HCT116 (cell line): Measurements from ENCODE around the gene TRPV4. TPM values are rescaled to one million over a fixed set of nuclear protein-coding genes. Genes with fewer than 3 reads are reported as not detected.

Experiments used
- ATAC-seq: fragments of 200-7000 bp; cut with Tn5 transposase; 2 replicates; pipeline ENCODE4 v1.9.1; 2020; ENCODE audit warnings: mild to moderate bottlenecking, moderate library complexity
- BruUV-seq: library from RNA; stranded (reverse); fragments of 400-500 nt; replicated peaks from 2 replicates; lab custom pipeline; 2021; lab: Mats Ljungman, UMichigan
- CTCF ChIA-PET: fragments of 300-600 bp; sonication (Branson Sonifier 250); formaldehyde crosslinking; loops from one replicate; lab custom pipeline; 2021; ENCODE audit warnings: antibody characterized with exemption; lab: Charles Lee
- POLR2A ChIA-PET: fragments of 300-600, 350-600 bp; sonication (Branson Sonifier 250); formaldehyde crosslinking; loops from one replicate; lab custom pipeline; 2021; ENCODE audit warnings: antibody characterized with exemption; lab: Charles Lee
- RAD21 ChIA-PET, 2 experiments: fragments of 300-600 bp; sonication (Branson Sonifier 250); formaldehyde crosslinking; loops; one replicate each; lab custom pipeline; 2023; ENCODE audit warnings: low total read pairs in 2 of 2; ENCODE audit not compliant: uncharacterized antibody in 2 of 2, unreplicated experiment in 2 of 2, low non-redundant PET in 1 of 2; lab: Charles Lee
- DNase-seq: peaks from one replicate; pipeline ENCODE4 v3.0.0-alpha.2; 2010; ENCODE audit warnings: low read depth, low spot score
- H2AFZ ChIP-seq: fragments of 200-600 bp; shearing (Covaris generic), sonication (generic); 2 replicates; pipeline ENCODE4 v1.6.1; 2017; ENCODE audit warnings: low read depth, mixed run types, mixed read lengths, antibody characterized with exemption, low read length; ENCODE audit not compliant: poor library complexity, severe bottlenecking
- H3K27ac ChIP-seq: 2 replicates; pipeline ENCODE4 v1.5.1; 2012; ENCODE audit warnings: low read depth, low read length
- H3K27me3 ChIP-seq: fragments of 200-600 bp; sonication (generic); 2 replicates; pipeline ENCODE4 v1.6.1; 2016; ENCODE audit warnings: mixed run types, low read length, mixed read lengths; ENCODE audit not compliant: insufficient read depth
- H3K36me3 ChIP-seq, 2 experiments: fragments of 200-500 bp in 1 of 2; fragments of 200-600 bp in 1 of 2; sonication (Bioruptor generic) in 1 of 2; sonication (generic) in 1 of 2; 2 replicates each; pipeline versions ENCODE4 v1.5.1 to v1.6.1; 2014 to 2016; ENCODE audit warnings: low read length in 2 of 2, inconsistent platforms in 1 of 2, mixed read lengths in 1 of 2, mixed run types in 1 of 2; ENCODE audit not compliant: insufficient read depth in 2 of 2, control insufficient read depth in 1 of 2
- H3K4me1 ChIP-seq, 2 experiments: fragments of 200-600 bp in 1 of 2; sonication (generic) in 1 of 2; 2 replicates each; pipeline versions ENCODE4 v1.5.1 to v1.6.1; 2012 to 2017; ENCODE audit warnings: low read length in 2 of 2, inconsistent platforms in 1 of 2, mild to moderate bottlenecking in 1 of 2, mixed read lengths in 1 of 2, mixed run types in 1 of 2, moderate library complexity in 1 of 2; ENCODE audit not compliant: insufficient read depth in 2 of 2, control insufficient read depth in 1 of 2
- H3K4me2 ChIP-seq: fragments of 200-600 bp; sonication (generic); 2 replicates; pipeline ENCODE4 v1.6.1; 2017; ENCODE audit warnings: mixed run types, low read length, mixed read lengths
- H3K4me3 ChIP-seq, 2 experiments: fragments of 200-600 bp in 1 of 2; sonication (generic) in 1 of 2; replicated peaks in 1 of 2; 2 replicates each; pipeline ENCODE4 v1.5.1; 2011 to 2016; ENCODE audit warnings: low read length in 2 of 2, control low read depth in 1 of 2, low read depth in 1 of 2, mild to moderate bottlenecking in 1 of 2, mixed read lengths in 1 of 2, mixed run types in 1 of 2
- H3K79me2 ChIP-seq: fragments of 200-600 bp; sonication (generic); 2 replicates; pipeline ENCODE4 v1.6.1; 2017; ENCODE audit warnings: mild to moderate bottlenecking, mixed run types, low read length, moderate library complexity, mixed read lengths; ENCODE audit not compliant: insufficient read depth
- H3K9ac ChIP-seq: fragments of 200-600 bp; sonication (generic); 2 replicates; pipeline ENCODE4 v1.6.1; 2016; ENCODE audit warnings: low read length, mixed read lengths
- H3K9me2 ChIP-seq: fragments of 200-600 bp; sonication (generic), shearing (Covaris generic); 2 replicates; pipeline ENCODE4 v1.6.1; 2017; ENCODE audit warnings: mixed run types, mild to moderate bottlenecking, moderate library complexity; ENCODE audit not compliant: insufficient read depth
- H3K9me3 ChIP-seq, 2 experiments: fragments of 200-500 bp in 1 of 2; fragments of 200-600 bp in 1 of 2; sonication (Bioruptor generic) in 1 of 2; sonication (generic) in 1 of 2; 2 replicates each; pipeline ENCODE4 v1.6.1; 2014 to 2017; ENCODE audit warnings: low read length in 2 of 2, mixed read lengths in 2 of 2, inconsistent platforms in 1 of 2, low read depth in 1 of 2, mild to moderate bottlenecking in 1 of 2, mixed run types in 1 of 2, moderate library complexity in 1 of 2; ENCODE audit not compliant: control insufficient read depth in 1 of 2, insufficient read depth in 1 of 2
- H4K20me1 ChIP-seq: fragments of 200-600 bp; sonication (generic), shearing (Covaris generic); 2 replicates; pipeline ENCODE4 v1.6.1; 2017; ENCODE audit warnings: mixed run types, mild to moderate bottlenecking, moderate library complexity; ENCODE audit not compliant: insufficient read depth
- CTCF ChIP-seq, 3 experiments: fragments of 200-600 bp in 1 of 3; sonication (generic) in 1 of 3; IDR thresholded peaks in 2 of 3; conservative IDR thresholded peaks in 1 of 3; 2 replicates each; pipeline ENCODE4 v1.5.1; 2012 to 2017; ENCODE audit warnings: low read depth in 2 of 3, low read length in 2 of 3, antibody characterized with exemption in 1 of 3, borderline replicate concordance in 1 of 3, control low read depth in 1 of 3, mild to moderate bottlenecking in 1 of 3, mixed read lengths in 1 of 3, mixed run types in 1 of 3, moderate library complexity in 1 of 3; ENCODE audit not compliant: insufficient read depth in 1 of 3
- MAX ChIP-seq: IDR thresholded peaks from 2 replicates; pipeline ENCODE4 v1.6.1; 2012
- POLR2AphosphoS5 ChIP-seq: IDR thresholded peaks from 2 replicates; pipeline ENCODE4 v1.6.1; 2011; ENCODE audit warnings: mild to moderate bottlenecking, low read depth, low read length, moderate library complexity
- REST ChIP-seq: IDR thresholded peaks from 2 replicates; pipeline ENCODE4 v1.6.1; 2012; ENCODE audit warnings: low read depth
- SP1 ChIP-seq: IDR thresholded peaks from 2 replicates; pipeline ENCODE4 v1.6.1; 2012; ENCODE audit warnings: low read depth
- SRF ChIP-seq: IDR thresholded peaks from 2 replicates; pipeline ENCODE4 v1.6.1; 2012; ENCODE audit warnings: low read depth
- YY1 ChIP-seq: IDR thresholded peaks from 2 replicates; pipeline ENCODE4 v1.6.1; 2011; ENCODE audit warnings: low read length, low read depth, moderate library complexity, mild to moderate bottlenecking; ENCODE audit not compliant: insufficient replicate concordance; ENCODE audit errors: extremely low read depth
- ZFX ChIP-seq: fragments of 450-650 bp; IDR thresholded peaks from 2 replicates; pipeline ENCODE4 v1.6.1; 2017
- ZNF274 ChIP-seq: fragments of 200-500 bp; sonication (Bioruptor generic); IDR thresholded peaks from 2 replicates; pipeline ENCODE4 v1.6.1; 2014; ENCODE audit warnings: mild to moderate bottlenecking, low read depth, low read length, inconsistent platforms
- intact Hi-C: fragments of 100-400 bp; cut with micrococcal nuclease; formaldehyde crosslinking; loops from 2 replicates; pipeline ENCODE4 v1.10.0; 2022
- total RNA-seq: library from RNA; stranded (reverse); gene quantifications from one replicate; pipeline ENCODE4 v1.2.1, GENCODE V29; 2021; ENCODE audit not compliant: unreplicated experiment

The TRPV4 gene
- total RNA-seq, 1 experiment from 2014 or later: 0.54 TPM

- no peak for TF ChIP-seq REST
- TF ChIP-seq ZFX: no peak
- no peak for TF ChIP-seq YY1
- no peak for TF ChIP-seq SRF
- TF ChIP-seq POLR2AphosphoS5: no peak
- TF ChIP-seq SP1: no peak
- TF ChIP-seq MAX: no peak
Measured at GRCh38 chr12:109740694-109741245, 92.4 kb downstream of the TRPV4 start (continued).

- Histone ChIP-seq H3K36me3 (no peaks in the 10 kb centered on the region), H3K4me3 (no peak overlapping the region), H3K9me3 (no peaks in the 10 kb centered on the region), H3K4me2 (no peak overlapping the region), H3K9ac (no peak overlapping the region), H2AFZ (no peak overlapping the region), H3K4me1 (no peaks in the 10 kb centered on the region), H3K27ac (no peak overlapping the region), H3K9me2 (no peaks in the 10 kb centered on the region), H3K27me3 (no peaks in the 10 kb centered on the region), H3K79me2 (no peaks in the 10 kb centered on the region), H4K20me1 (no peaks in the 10 kb centered on the region)
- ChIA-PET RAD21 (no interaction called here), CTCF (interaction anchor here (1.1 kb wide), 1 partner anchor 22 kb away, joined by 3 read pairs; no protein-coding TSS in a partner anchor), POLR2A (interaction anchor here (0.7 kb wide), 1 partner anchor 15 kb away, joined by 3 read pairs; no protein-coding TSS in a partner anchor)
- TF ChIP-seq CTCF (IDR thresholded peaks at IDR 0.05 in 2 of 3, conservative IDR thresholded peaks at IDR 0.05 in 1 of 3; ENCODE audit: borderline replicate concordance in 1 of 3, insufficient read depth in 1 of 3, low read depth in 2 of 3, low read length in 2 of 3) (peak; percentile 19 to 56 (median 45); a peak in 5 of 6 replicates), ZNF274 (no peak)
- no peak for DNase-seq
- intact Hi-C loops: no loop called here
- ATAC-seq: peak; percentile 72
- no TSS peak for BruUV-seq
Measured at GRCh38 chr12:109739747-109740693, 93.2 kb downstream of the TRPV4 start.
